Measurements from ENCODE around the gene ATP2C2. TPM values are rescaled to one million over a fixed set of nuclear protein-coding genes. Genes with fewer than 3 reads are reported as not detected.

ATP2C2 gene
- total and polyA plus RNA-seq, 2 donors (not counting 1 experiment from before 2014, with no cell fraction given) = not detected

- TF ChIP-seq CTCF (IDR thresholded peaks at IDR 0.05) (no peak), EZH2 (IDR thresholded peaks at IDR 0.05; ENCODE audit: borderline replicate concordance, insufficient read depth, low read depth, low read length, poor library complexity, severe bottlenecking) (no peak)
- Mint-ChIP-seq H3K4me3 (no peak overlapping the region), H3K27ac (no peak overlapping the region), H3K27me3 (peaks cover 49% of the 10 kb centered on the region), H3K9me3 (ENCODE audit: insufficient read depth) (no peaks in the 10 kb centered on the region), H3K4me1 (no peaks in the 10 kb centered on the region)
- Histone ChIP-seq H3K4me3 (ENCODE audit: control extremely low read depth in 1 of 5, extremely low read depth in 1 of 5, insufficient read depth in 1 of 5, low read depth in 2 of 5, low read length in 4 of 5) (no peak overlapping the region), H3K9me3 (ENCODE audit: control extremely low read depth in 1 of 3, control insufficient read depth in 2 of 3, insufficient read depth in 1 of 3, low read length in 2 of 3) (no peaks in the 10 kb centered on the region), H2AFZ (ENCODE audit: insufficient read depth, low read depth, low read length, poor library complexity, severe bottlenecking) (no peak overlapping the region), H3K36me3 (replicated peaks in 1 of 2; ENCODE audit: control extremely low read depth in 1 of 2, control insufficient read depth in 1 of 2, extremely low read depth in 1 of 2, insufficient read depth in 2 of 2, low read length in 1 of 2) (no peaks in the 10 kb centered on the region), H3K27ac (ENCODE audit: low read length in 2 of 2) (no peak overlapping the region), H3K27me3 (replicated peaks in 1 of 4; ENCODE audit: control extremely low read depth in 1 of 4, control insufficient read depth in 3 of 4, insufficient read depth in 4 of 4, low read length in 3 of 4) (peaks cover 0 to 16% (median 0%) of the 10 kb centered on the region in 4 experiments), H4K20me1 (ENCODE audit: control insufficient read depth, insufficient read depth, low read length, poor library complexity, severe bottlenecking) (no peaks in the 10 kb centered on the region), H3K4me1 (ENCODE audit: control insufficient read depth in 2 of 2, insufficient read depth in 2 of 2, low read length in 2 of 2) (no peaks in the 10 kb centered on the region), H3K79me2 (ENCODE audit: control insufficient read depth, insufficient read depth, low read length) (no peaks in the 10 kb centered on the region), H3K4me2 (replicated peaks; ENCODE audit: low read depth, low read length, poor library complexity, severe bottlenecking) (no peak overlapping the region), H3K9ac (ENCODE audit: low read length) (no peak overlapping the region)
- WGBS (ENCODE audit: insufficient coverage) = no CpG with 5 or more reads among the region's 2 CpGs
- DNase-seq (no peak), ATAC-seq (ENCODE audit: low read depth) (no peak)
- CTCF ChIA-PET = interaction anchor here (0.8 kb wide), 1 partner anchor 330 kb away, joined by 3 read pairs; no protein-coding TSS in a partner anchor
- intact Hi-C loops (cut with micrococcal nuclease) = no loop called here
- POLR2A ChIA-PET = no interaction called here
Observed at GRCh38 chr16:84408856-84409255, 40.5 kb downstream of the ATP2C2 start.

GRCh38 chr16:84410361-84411138 is 42.2 kb downstream of the ATP2C2 start:
- H3K27me3 Mint-ChIP-seq = peaks cover 42% of the 10 kb centered on the region
- Histone ChIP-seq H3K9me3 (ENCODE audit: control extremely low read depth in 1 of 3, control insufficient read depth in 2 of 3, insufficient read depth in 1 of 3, low read length in 2 of 3) (no peaks in the 10 kb centered on the region), H3K4me1 (ENCODE audit: control insufficient read depth in 2 of 2, insufficient read depth in 2 of 2, low read length in 2 of 2) (no peaks in the 10 kb centered on the region), H3K4me3 (ENCODE audit: control extremely low read depth in 1 of 5, extremely low read depth in 1 of 5, insufficient read depth in 1 of 5, low read depth in 2 of 5, low read length in 4 of 5) (no peak overlapping the region), H2AFZ (ENCODE audit: insufficient read depth, low read depth, low read length, poor library complexity, severe bottlenecking) (no peak overlapping the region), H3K4me2 (replicated peaks; ENCODE audit: low read depth, low read length, poor library complexity, severe bottlenecking) (no peak overlapping the region), H3K79me2 (ENCODE audit: control insufficient read depth, insufficient read depth, low read length) (no peaks in the 10 kb centered on the region), H3K27me3 (replicated peaks in 1 of 4; ENCODE audit: control extremely low read depth in 1 of 4, control insufficient read depth in 3 of 4, insufficient read depth in 4 of 4, low read length in 3 of 4) (peaks cover 0 to 10% (median 0%) of the 10 kb centered on the region in 4 experiments), H4K20me1 (ENCODE audit: control insufficient read depth, insufficient read depth, low read length, poor library complexity, severe bottlenecking) (no peaks in the 10 kb centered on the region), H3K27ac (ENCODE audit: low read length in 2 of 2) (no peak overlapping the region), H3K9ac (ENCODE audit: low read length) (no peak overlapping the region), H3K36me3 (replicated peaks in 1 of 2; ENCODE audit: control extremely low read depth in 1 of 2, control insufficient read depth in 1 of 2, extremely low read depth in 1 of 2, insufficient read depth in 2 of 2, low read length in 1 of 2) (no peaks in the 10 kb centered on the region)
- intact Hi-C loops (cut with micrococcal nuclease) = no loop called here
- H3K4me1 Mint-ChIP-seq = no peaks in the 10 kb centered on the region
- ATAC-seq (ENCODE audit: low read depth) (no peak), DNase-seq (no peak)
- TF ChIP-seq EZH2 (IDR thresholded peaks at IDR 0.05; ENCODE audit: borderline replicate concordance, insufficient read depth, low read depth, low read length, poor library complexity, severe bottlenecking) (no peak), CTCF (IDR thresholded peaks at IDR 0.05) (no peak)
- 85% methylated on average over 9 of the region's 11 CpGs for WGBS (ENCODE audit: insufficient coverage)
- ChIA-PET CTCF (no interaction called here), POLR2A (no interaction called here)
- H3K9me3 Mint-ChIP-seq (ENCODE audit: insufficient read depth) = no peaks in the 10 kb centered on the region
- H3K27ac Mint-ChIP-seq = no peak overlapping the region
- H3K4me3 Mint-ChIP-seq = no peak overlapping the region

Measured in B cell (primary cell).